ENCODE measurements around the gene VPS8.

DNA sequence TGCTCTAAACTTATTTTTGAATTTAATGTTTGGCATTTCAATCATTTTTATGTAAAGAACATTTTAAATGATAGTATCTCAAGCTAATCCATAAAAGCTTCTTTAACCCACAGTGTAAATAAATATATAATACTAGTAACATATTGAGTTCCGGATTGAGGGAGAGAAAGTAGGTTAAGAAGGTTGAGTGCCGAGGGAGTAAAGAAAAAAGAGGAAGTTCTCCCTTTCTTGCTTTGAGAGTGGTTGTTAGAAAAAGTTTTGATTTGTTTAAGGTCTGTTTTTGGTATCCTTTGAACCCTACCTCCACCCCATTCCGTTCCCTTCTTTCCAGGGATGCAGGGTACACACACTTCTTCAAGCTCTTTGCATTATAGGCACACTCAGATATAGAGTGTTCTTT is 130.8 kb downstream of the VPS8 start:
- TF ChIP-seq SREBF2 (CRISPR knock-in tag; IDR thresholded peaks at IDR 0.05) (no peak), RHOXF2B (CRISPR knock-in tag; conservative IDR thresholded peaks at IDR 0.05) (no peak), ERF (CRISPR knock-in tag; IDR thresholded peaks at IDR 0.05) (no peak), CBFB (CRISPR knock-in tag; IDR thresholded peaks at IDR 0.05) (no peak), POLR2AphosphoS5 (IDR thresholded peaks at IDR 0.05; ENCODE audit: control insufficient read depth, insufficient read depth, low read depth, low read length) (no peak), ZNF274 (IDR thresholded peaks at IDR 0.05; ENCODE audit: borderline replicate concordance, low read depth, low read length) (no peak), NR2C2 (CRISPR knock-in tag; IDR thresholded peaks at IDR 0.05) (no peak), NR2C2 (tag; IDR thresholded peaks at IDR 0.05) (no peak), TCFL5 (CRISPR knock-in tag; conservative IDR thresholded peaks at IDR 0.05) (no peak)
- TF ChIP-seq, protein P1, sequence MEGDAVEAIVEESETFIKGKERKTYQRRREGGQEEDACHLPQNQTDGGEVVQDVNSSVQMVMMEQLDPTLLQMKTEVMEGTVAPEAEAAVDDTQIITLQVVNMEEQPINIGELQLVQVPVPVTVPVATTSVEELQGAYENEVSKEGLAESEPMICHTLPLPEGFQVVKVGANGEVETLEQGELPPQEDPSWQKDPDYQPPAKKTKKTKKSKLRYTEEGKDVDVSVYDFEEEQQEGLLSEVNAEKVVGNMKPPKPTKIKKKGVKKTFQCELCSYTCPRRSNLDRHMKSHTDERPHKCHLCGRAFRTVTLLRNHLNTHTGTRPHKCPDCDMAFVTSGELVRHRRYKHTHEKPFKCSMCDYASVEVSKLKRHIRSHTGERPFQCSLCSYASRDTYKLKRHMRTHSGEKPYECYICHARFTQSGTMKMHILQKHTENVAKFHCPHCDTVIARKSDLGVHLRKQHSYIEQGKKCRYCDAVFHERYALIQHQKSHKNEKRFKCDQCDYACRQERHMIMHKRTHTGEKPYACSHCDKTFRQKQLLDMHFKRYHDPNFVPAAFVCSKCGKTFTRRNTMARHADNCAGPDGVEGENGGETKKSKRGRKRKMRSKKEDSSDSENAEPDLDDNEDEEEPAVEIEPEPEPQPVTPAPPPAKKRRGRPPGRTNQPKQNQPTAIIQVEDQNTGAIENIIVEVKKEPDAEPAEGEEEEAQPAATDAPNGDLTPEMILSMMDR (IDR thresholded peaks at IDR 0.05 in 2 of 3, conservative IDR thresholded peaks at IDR 0.05 in 1 of 3; ENCODE audit: insufficient read depth in 2 of 3, low read depth in 1 of 3, low read length in 3 of 3), result no peak

Data from K562 (cell line).